ENCODE measurements around the gene NLRP1. TPM values are rescaled to one million over a fixed set of nuclear protein-coding genes. Genes with fewer than 3 reads are reported as not detected.

Gene NLRP1
- total and polyA plus RNA-seq, 2 of the 13 experiments (the other 11 are each of a cell fraction or from before 2014, with no cell fraction given), result 3.4 to 3.7 TPM

GRCh38 chr17:5581655-5582054 is 2.7 kb downstream of the NLRP1 start:
- CTCF ChIA-PET (ENCODE audit: low intra/inter-chr PET ratio, low total read pairs), result no interaction called here
- no peak overlapping the region for H3K4me2 ChIP-seq (ENCODE audit: low read depth, low read length)
- H4K20me1 ChIP-seq (ENCODE audit: insufficient read depth, low read length), result no peaks in the 10 kb centered on the region
- POLR2A ChIA-PET, result no interaction called here
- no peaks in the 10 kb centered on the region; a peak in 1 of 5 replicates for H3K27me3 ChIP-seq (ENCODE audit: control insufficient read depth in 1 of 2, insufficient read depth in 2 of 2, low read length in 2 of 2)
- no peak for DNase-seq (ENCODE audit: low spot score)
- H3K36me3 ChIP-seq (replicated peaks in 1 of 2; ENCODE audit: control insufficient read depth in 1 of 2, insufficient read depth in 2 of 2, low read length in 2 of 2), result no peaks in the 10 kb centered on the region
- no peak overlapping the region for H3K4me3 ChIP-seq (replicated peaks in 1 of 3; ENCODE audit: insufficient read depth in 1 of 3, low read depth in 2 of 3, low read length in 3 of 3)
- intact Hi-C loops (cut with micrococcal nuclease; ENCODE audit: unreplicated experiment), result loop anchor here (10.0 kb wide), 1 partner anchor 123 kb away; no protein-coding TSS in a partner anchor
- WGBS (ENCODE audit: low lambda C conversion rate), result 3% methylated on average over 3 of the region's 3 CpGs
- TF ChIP-seq ZNF460 (CRISPR knock-in tag; IDR thresholded peaks at IDR 0.05; ENCODE audit: borderline replicate concordance) (no peak), HOXA7 (CRISPR knock-in tag; IDR thresholded peaks at IDR 0.05) (no peak), HOXA5 (CRISPR knock-in tag; IDR thresholded peaks at IDR 0.05) (no peak), PPARG (CRISPR knock-in tag; conservative IDR thresholded peaks at IDR 0.05) (no peak), TSC22D2 (CRISPR knock-in tag; IDR thresholded peaks at IDR 0.05; ENCODE audit: borderline replicate concordance) (no peak), ZNF580 (CRISPR knock-in tag; IDR thresholded peaks at IDR 0.05; ENCODE audit: borderline replicate concordance, low read depth) (no peak), CBX5 (CRISPR knock-in tag; IDR thresholded peaks at IDR 0.05; ENCODE audit: borderline replicate concordance) (no peak), ZNF660 (CRISPR knock-in tag; IDR thresholded peaks at IDR 0.05; ENCODE audit: borderline replicate concordance, low read depth) (no peak), DPF2 (CRISPR knock-in tag; IDR thresholded peaks at IDR 0.05; ENCODE audit: borderline replicate concordance, low read depth) (no peak), SNAPC4 (CRISPR knock-in tag; IDR thresholded peaks at IDR 0.05) (no peak), NCOA2 (CRISPR knock-in tag; IDR thresholded peaks at IDR 0.05) (no peak)
- no peak for ATAC-seq
- H3K27ac ChIP-seq (ENCODE audit: extremely low read length, insufficient read depth, low read length), result no peak overlapping the region
- no peak overlapping the region for H3K9ac ChIP-seq (ENCODE audit: insufficient read depth, low read depth, low read length)
- H3K4me1 ChIP-seq (ENCODE audit: insufficient read depth, low read length), result no peaks in the 10 kb centered on the region
- no TSS peak for BruUV-seq (replicated peaks)
- H3K9me3 ChIP-seq (ENCODE audit: low read length), result no peaks in the 10 kb centered on the region
- FAIRE-seq, result no peak
- no peaks in the 10 kb centered on the region for H3K79me2 ChIP-seq (ENCODE audit: insufficient read depth, low read length)
- in situ Hi-C loops (cut with HindIII; ENCODE audit: extremely low pct_ligation_motif_present, low pct_unique_long_range_greater_than_20kb), result no loop called here
- no peak overlapping the region for H2AFZ ChIP-seq (ENCODE audit: low read length)

Data from HepG2 (cell line).